NCI-H82 treated with DMSO at 0.1 percent for 48 hours (cell line): ENCODE results near the gene KCP.

Experiments used
- DNase-seq: peaks from one replicate; lab custom pipeline; 2025; ENCODE audit not compliant: unreplicated experiment; lab: John Stamatoyannopoulos, UW

The KCP gene

DNA sequence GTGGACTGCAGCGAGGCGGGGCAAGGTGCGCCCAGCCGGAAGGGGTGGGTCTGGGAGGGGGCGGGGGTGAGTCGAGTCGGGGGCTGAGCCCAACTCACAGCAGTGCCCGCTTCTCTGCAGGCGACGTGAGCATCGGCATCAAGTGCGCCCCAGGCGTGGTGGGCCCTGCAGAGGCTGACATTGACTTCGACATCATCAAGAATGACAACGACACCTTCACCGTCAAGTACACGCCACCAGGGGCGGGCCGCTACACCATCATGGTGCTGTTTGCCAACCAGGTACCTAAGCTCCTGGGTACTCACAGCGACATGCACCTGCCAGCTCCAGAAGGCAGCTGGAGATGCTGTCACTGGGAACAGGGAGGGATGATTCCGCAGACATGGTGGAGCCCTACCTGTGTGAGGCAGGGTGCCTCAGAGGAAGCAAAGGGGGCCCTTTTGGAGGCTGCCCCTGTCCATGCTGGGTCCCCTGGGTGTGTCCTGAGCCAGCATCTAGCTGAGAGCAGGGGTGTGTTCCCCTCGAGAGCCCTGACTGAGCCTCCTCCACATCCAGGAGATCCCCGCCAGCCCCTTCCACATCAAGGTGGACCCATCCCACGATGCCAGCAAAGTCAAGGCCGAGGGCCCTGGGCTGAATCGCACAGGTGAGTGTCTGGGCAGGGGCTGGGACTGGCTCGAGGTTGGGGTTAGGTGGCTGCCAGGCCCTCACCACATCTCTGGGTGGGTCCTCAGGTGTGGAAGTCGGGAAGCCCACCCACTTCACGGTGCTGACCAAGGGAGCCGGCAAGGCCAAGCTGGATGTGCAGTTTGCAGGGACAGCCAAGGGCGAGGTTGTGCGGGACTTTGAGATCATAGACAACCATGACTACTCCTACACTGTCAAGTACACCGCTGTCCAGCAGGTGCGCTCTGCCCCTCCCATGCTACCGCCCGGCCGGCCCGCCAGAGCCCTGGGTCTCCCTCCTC is 67.6 kb downstream of the KCP start:
- no peak for DNase-seq

- DNase-seq: no peak
These were observed 68.4 kb downstream of the KCP start for GRCh38 chr7:128841921-128842673.

- DNase-seq: no peak
These were observed 69.3 kb downstream of the KCP start for GRCh38 chr7:128841171-128841690.

DNA sequence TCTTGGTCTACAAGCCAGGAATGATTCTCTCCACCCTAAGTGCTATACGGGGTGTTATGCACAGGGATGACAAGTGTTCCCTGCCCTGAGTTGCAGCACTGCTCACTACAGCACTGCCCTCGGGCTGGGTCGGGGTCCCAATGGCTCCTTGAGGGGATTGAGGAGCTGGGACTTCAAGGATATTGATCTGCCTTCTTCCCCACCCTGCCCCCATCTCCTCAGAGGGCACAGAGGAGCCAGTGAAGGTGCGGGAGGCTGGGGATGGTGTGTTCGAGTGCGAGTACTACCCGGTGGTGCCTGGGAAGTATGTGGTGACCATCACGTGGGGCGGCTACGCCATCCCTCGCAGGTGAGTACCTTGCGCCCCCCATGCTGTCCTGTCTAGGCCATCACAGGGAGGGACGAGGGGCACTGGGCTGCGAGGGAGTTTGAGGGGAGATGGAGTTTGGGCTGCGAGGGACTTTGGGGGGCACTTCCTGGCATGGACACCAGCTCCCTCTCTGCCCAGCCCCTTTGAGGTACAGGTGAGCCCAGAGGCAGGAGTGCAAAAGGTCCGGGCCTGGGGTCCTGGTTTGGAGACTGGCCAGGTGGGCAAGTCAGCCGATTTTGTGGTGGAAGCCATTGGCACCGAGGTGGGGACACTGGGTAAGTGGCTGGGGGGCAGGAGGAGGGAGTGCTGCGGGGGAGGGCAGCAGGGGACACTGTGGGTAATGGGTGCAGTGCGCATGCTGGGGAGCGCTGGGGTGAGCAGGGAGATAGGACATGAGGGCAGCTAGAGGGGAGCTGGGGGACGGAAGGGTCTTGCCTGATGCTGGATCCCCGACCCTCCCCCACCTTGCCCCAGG is 70.0 kb downstream of the KCP start:
- no peak for DNase-seq

GRCh38 chr7:128839751-128840177 is 70.7 kb downstream of the KCP start:
- no peak for DNase-seq

GRCh38 chr7:128838981-128839731 is 71.4 kb downstream of the KCP start:
- no peak for DNase-seq

- DNase-seq: no peak
These were observed 72.3 kb downstream of the KCP start for GRCh38 chr7:128838109-128838779.

- no peak for DNase-seq
These were observed 73.0 kb downstream of the KCP start for GRCh38 chr7:128837521-128837921.

GRCh38 chr7:128836729-128837348 is 73.7 kb downstream of the KCP start:
- DNase-seq: no peak

- DNase-seq: no peak
These were observed 74.5 kb downstream of the KCP start for GRCh38 chr7:128835790-128836641.

GRCh38 chr7:128835231-128835751 is 75.2 kb downstream of the KCP start:
- no peak for DNase-seq

- DNase-seq: no peak
These were observed 76.6 kb downstream of the KCP start for GRCh38 chr7:128833946-128834325.

DNA sequence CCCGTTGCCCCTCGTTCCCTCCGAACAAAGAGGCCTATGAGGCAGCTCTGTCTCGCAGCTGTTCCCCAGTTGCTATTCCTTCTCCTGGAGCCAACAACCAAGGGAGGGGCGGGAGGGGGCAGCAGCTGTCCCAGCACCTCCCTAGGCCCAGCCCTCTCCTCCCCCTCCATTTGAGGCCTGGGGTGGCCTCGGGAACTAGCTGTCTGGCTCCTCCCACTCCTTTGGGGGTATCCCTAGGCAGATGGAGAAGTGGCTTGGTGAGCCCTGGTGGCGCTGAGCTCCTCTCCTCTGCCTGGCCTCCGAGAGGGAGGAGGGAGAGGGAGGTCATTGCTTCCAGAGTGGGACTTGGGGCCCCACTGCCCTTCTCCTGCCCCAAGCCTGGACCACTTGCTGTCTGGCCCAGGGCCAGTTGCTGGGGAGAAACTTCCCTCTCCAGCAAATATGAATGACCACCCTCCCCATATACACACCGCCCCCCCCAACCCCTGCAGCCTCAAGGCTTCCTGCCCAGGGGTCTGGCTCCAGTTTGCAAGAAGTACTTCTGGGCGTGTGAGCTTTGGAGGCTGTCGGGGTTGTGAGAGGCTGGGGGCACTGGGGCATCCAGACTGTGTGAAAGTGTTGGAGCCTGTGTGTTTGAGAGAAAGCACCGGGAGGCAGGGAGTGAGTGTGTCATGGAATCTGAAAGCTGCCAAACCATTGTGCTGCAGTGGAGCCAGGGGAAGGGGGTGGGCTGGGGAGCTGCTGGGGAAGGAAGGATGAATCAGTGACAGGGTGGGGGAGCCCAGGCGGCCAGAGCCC is 77.2 kb downstream of the KCP start:
- DNase-seq: peak; percentile 89

GRCh38 chr7:128832880-128833147 is 77.7 kb downstream of the KCP start:
- DNase-seq: no peak

DNA sequence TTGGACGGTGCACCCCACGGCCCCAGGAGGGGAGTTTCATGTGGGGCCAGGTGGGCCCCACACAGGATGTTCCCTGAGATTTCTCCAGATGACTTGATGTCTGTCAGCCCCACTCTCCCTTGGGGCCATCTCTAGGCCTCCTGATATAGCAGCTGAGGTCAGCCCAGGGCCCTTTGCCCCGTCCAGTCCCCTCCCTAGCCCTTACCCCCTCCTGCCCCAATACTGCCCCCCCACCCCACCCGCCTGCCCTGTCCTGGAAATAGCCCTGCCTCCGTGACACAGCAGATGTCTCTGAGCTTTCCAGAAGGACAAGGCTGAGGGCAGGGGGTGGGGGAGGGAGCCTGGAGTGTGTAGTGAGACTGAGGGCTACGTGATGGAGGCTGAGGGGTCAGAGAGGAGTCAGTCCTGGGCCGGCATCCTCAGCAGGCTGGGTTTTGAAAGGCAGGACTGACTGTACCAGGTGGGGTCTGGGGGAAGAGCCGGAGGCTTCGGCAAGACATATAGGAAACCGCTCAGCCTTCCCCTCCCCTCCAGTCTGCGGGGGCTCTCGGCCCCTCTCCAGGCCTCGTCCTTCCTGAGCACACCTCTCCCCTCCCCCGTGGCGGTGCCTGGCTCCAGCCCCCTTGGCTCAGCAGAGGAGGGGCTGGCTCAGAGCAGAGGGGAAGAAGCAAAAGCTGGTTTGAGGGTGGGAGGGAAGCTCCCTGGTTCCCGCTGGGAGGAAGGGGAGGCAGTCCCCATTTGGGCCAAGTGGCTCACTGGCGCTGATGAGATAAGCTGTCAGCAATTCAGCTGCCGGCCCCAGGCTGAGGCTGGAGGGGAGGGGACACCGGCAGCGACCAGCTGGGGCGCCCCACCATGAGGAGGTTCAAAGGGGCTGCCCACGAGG is 78.3 kb downstream of the KCP start:
- peak; percentile 73 for DNase-seq

DNA sequence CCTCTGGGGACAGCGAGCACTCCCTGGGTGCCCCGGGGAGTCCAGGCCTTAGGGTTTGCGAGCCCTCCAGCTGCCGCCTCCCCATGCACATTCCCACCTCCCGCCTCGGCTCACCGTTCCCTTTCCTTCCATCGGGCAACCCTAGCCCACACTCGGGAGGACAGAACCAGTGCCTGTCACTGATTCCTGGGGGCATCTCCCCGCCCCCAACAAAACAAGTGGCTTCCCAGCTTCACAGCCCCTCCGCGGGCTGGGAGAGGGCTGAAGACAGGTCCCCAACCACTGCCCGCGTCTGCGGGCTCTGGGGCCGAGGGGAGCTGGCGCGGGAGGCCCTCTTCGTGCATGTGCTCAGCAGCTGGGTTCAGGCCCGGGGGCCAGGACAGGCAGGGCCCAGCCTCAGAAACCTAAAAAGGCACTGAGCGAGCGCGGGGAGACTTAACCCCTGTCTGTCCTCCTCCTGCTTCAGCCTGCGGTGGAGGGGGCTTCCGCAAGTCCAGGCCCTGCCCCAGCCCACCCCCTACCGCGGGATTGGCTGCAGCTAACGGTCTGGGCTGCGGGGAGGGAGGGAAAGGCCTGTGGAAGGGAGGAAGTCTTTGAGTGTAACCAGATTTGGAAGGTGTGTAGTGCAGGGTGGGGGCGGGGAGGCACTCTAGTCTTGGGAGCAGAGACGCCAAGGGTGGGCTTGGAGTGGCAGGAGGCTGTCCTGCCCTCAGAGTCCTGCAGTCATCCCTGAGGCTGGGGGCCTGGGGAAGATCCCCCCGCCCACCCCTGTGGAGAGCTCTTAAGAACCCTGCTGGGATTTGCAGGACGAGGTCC is 79.1 kb downstream of the KCP start:
- DNase-seq: peak; percentile 90
